Fibroblast of the aortic adventitia (primary cell): Measurements from ENCODE around the gene TNFRSF19. TPM values are rescaled to one million over a fixed set of nuclear protein-coding genes. Genes with fewer than 3 reads are reported as not detected.

ENCODE experiments used
- DNase-seq: peaks from one replicate; pipeline ENCODE4 v3.0.0-alpha.2; 2010; ENCODE audit warnings: low read depth
- H3K4me3 ChIP-seq: 2 replicates; pipeline ENCODE4 v1.5.1; 2011; ENCODE audit warnings: low read depth, mild to moderate bottlenecking, control low read depth, low read length, moderate library complexity
- total RNA-seq: library from RNA; depleted of rRNA; stranded (reverse); fragments of >200 nt; gene quantifications from 2 replicates; pipeline ENCODE4 v1.2.3, GENCODE V29; 2012; ENCODE audit warnings: low replicate concordance
- TF ChIP-seq, protein P1 (sequence below): IDR thresholded peaks from 2 replicates; pipeline ENCODE4 v1.5.1; 2011; ENCODE audit warnings: mild to moderate bottlenecking, low read length, control low read depth, inconsistent platforms; ENCODE audit not compliant: insufficient read depth

The TNFRSF19 gene
- total RNA-seq, 1 donor = 7.3 TPM

DNA sequence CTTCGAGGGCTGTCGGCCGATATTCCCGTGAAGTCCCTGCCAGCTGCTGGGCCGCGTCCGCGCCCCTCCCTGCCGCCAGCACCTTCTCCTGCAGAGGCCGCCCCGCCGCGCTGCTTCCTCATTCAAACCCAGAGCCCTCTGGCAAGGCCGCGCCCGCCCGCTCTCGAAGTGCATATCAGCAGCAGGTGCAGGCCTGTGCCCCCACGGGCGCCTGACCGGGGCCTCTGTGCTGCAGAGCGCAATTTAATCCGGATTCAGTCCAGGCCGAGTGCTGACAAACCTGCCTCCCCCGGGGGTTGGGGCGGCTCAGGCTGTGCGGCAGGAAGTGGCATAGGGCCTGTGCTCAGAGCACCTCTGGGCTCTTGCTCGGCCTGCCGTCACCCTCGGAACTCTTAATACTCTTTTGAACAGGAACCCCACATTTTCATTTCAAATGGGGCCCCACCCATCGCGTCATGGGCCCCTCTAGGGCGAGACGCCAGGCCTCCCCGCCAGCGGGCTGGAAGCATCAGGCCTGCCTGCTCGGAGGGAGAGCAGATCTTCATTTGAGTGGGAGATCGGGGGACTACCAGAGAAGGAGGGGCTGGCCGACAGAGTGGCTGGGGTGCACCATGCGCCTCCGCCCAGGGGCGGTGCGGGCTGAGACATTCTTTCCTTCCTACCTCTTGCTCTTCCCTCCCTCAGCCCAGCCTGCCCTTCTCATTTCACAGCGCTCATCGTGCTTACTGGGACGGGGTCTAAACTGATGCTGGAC lies 125.7 kb downstream of the TNFRSF19 start:
- TF ChIP-seq, protein P1, sequence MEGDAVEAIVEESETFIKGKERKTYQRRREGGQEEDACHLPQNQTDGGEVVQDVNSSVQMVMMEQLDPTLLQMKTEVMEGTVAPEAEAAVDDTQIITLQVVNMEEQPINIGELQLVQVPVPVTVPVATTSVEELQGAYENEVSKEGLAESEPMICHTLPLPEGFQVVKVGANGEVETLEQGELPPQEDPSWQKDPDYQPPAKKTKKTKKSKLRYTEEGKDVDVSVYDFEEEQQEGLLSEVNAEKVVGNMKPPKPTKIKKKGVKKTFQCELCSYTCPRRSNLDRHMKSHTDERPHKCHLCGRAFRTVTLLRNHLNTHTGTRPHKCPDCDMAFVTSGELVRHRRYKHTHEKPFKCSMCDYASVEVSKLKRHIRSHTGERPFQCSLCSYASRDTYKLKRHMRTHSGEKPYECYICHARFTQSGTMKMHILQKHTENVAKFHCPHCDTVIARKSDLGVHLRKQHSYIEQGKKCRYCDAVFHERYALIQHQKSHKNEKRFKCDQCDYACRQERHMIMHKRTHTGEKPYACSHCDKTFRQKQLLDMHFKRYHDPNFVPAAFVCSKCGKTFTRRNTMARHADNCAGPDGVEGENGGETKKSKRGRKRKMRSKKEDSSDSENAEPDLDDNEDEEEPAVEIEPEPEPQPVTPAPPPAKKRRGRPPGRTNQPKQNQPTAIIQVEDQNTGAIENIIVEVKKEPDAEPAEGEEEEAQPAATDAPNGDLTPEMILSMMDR = no peak
- no peak overlapping the region for H3K4me3 ChIP-seq
- no peak for DNase-seq

DNA sequence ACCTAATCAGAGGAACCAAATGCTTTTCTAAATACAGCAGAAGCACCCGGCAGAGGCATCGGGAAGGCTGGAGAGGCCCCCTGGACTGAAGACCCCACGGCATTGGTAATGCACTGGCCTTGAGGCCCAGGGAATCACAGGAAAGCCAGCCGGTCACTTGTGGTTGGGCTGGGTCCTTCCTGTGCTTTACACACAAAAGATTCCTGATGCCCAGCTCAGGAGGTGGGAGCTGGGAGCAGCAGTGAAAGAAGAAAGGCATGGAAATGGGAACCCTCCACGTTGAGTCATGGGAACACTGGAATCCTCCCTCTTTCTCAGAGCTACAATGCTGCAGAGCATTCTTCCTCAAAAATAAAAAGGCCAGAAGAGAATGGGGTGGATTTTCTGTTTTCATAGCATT lies 126.4 kb downstream of the TNFRSF19 start:
- no peak for DNase-seq
- no peak overlapping the region for H3K4me3 ChIP-seq
- TF ChIP-seq, protein P1 = no peak

DNA sequence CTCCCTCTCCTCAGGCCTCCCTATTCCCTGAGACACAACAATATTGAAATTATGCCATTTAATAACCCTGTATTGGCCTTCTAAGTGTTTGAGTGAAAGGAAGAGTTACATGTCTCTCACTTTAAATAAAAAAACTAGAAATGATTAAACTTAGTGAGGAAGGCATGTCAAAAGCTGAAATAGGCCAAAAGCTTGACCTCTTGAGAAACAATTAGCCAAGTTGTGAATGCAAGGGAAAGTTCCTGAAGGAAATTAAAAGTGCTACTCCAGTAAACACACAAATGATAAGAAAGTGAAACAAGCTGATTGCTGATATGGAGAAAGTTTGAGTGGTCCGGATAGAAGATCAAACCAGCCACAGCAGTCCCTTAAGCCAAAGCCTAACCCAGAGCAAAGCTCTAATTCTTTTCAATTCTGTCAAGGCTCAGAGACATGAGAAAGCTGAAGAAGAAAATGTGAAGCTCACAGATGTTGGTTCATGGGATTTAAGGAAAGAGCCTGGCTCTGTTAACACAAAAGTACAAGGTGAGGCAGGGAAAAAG lies 127.6 kb downstream of the TNFRSF19 start:
- DNase-seq = no peak

DNA sequence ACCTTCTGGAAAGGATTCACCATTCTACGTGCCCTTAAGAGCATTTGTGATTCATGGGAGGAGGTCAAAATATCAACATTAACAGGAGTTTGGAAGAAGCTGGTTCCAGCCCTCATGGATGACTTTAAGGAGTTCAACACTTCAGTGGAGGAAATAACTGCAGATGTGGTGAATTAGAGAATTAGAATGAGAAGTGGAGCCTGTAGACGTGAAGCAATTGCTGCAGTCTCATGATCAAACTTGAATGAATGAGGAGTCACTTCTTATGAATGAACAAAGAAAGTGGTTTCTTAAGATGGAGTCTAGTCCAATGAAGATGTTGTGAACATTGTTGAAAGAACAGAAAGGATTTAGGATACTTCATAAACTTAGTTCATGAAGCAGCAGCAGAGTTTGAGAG lies 129.1 kb downstream of the TNFRSF19 start:
- no peak for DNase-seq
- no peak overlapping the region for H3K4me3 ChIP-seq
- TF ChIP-seq, protein P1 = no peak

More for the DNA sequence above, 127.6 kb downstream of the TNFRSF19 start:
- no peak overlapping the region for H3K4me3 ChIP-seq
- TF ChIP-seq, protein P1 = no peak

DNA sequence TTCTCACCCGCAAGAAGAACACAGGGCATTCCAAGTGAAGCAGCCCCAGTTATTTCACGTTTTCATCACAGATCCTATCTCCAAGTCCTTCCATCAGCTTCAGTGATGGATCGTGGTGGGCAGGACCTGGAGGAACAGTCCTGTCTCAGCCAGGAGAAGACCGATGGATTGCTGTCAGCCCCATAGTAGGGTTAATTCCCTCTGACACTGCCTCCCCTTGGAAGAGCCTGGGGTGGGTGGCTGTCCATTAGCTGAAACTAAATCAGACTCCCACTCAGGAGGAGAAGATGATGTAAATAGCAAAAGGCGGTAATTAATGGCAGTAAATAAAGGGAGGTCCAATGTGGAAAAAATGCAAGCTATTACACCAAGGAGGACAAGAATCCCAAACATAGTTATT lies 131.0 kb downstream of the TNFRSF19 start:
- peak; percentile 34 for DNase-seq
- TF ChIP-seq, protein P1 = no peak
- peak overlapping the region; percentile 10 for H3K4me3 ChIP-seq

DNA sequence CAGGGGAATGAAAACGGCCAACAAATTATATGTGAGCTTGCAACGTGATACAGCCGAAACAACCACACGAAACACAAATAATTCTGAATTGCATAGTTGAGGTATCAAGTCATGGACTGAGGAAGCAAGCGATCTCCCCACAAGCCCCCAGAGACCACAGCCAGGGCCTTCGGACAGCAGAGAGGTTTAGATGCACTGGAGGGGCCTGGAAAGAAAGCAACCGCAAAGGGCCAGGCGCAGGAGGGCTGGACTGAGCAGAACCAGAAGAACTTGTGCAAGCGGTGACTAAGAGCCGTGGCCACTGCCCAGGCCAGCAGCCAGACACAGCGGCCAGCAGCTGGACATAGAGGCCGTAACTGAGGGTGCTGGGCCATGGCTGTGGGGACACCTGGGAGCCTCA lies 131.4 kb downstream of the TNFRSF19 start:
- no peak overlapping the region for H3K4me3 ChIP-seq
- peak; percentile 99 for DNase-seq
- TF ChIP-seq, protein P1 = no peak
